Uterus (tissue), 2 donors: ENCODE results near the gene ZFP69B.

Source experiments
- POLR2A ChIP-seq, 2 donors: fragments of 450-650 bp; IDR thresholded peaks; one replicate each; pipeline ENCODE4 v1.6.1; 2016; ENCODE audit warnings: antibody characterized with exemption in 2 of 2, mild to moderate bottlenecking in 1 of 2, moderate library complexity in 1 of 2
- TF ChIP-seq, protein P1 (sequence below), 4 experiments: fragments of 200-600 bp in 2 of 4; fragments of 450-650 bp in 2 of 4; sonication (generic) in 2 of 4; IDR thresholded peaks; one replicate each; pipeline ENCODE4 v1.5.1; 2016 to 2019; ENCODE audit warnings: antibody characterized with exemption in 4 of 4, mild to moderate bottlenecking in 2 of 4, moderate library complexity in 1 of 4

- no peak for TF ChIP-seq POLR2A (IDR thresholded peaks at IDR 0.05)
- TF ChIP-seq, protein P1, sequence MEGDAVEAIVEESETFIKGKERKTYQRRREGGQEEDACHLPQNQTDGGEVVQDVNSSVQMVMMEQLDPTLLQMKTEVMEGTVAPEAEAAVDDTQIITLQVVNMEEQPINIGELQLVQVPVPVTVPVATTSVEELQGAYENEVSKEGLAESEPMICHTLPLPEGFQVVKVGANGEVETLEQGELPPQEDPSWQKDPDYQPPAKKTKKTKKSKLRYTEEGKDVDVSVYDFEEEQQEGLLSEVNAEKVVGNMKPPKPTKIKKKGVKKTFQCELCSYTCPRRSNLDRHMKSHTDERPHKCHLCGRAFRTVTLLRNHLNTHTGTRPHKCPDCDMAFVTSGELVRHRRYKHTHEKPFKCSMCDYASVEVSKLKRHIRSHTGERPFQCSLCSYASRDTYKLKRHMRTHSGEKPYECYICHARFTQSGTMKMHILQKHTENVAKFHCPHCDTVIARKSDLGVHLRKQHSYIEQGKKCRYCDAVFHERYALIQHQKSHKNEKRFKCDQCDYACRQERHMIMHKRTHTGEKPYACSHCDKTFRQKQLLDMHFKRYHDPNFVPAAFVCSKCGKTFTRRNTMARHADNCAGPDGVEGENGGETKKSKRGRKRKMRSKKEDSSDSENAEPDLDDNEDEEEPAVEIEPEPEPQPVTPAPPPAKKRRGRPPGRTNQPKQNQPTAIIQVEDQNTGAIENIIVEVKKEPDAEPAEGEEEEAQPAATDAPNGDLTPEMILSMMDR (IDR thresholded peaks at IDR 0.05): no peak
These were observed 27.5 kb upstream of the ZFP69B start for GRCh38 chr1:40422630-40423263.
